Right lobe of liver (tissue), 6 donors: ENCODE results near the gene PARD6B. TPM values are rescaled to one million over a fixed set of nuclear protein-coding genes. Genes with fewer than 3 reads are reported as not detected.

ENCODE experiments used
- ATAC-seq, 4 donors: fragments of 200-7000 bp; cut with Tn5 transposase; one replicate each; pipeline ENCODE4 v1.9.1; 2020; ENCODE audit warnings: mild to moderate bottlenecking in 4 of 4, moderate library complexity in 4 of 4
- DNase-seq, 3 donors: peaks; one replicate each; pipeline ENCODE4 v3.0.0-alpha.2; 2020
- H3K27ac ChIP-seq, 3 donors: fragments of 200-600 bp; one replicate each; pipeline ENCODE4 v1.8.0; 2022
- H3K27me3 ChIP-seq, 2 donors: fragments of 200-600 bp; one replicate each; pipeline ENCODE4 v1.8.0; 2022
- H3K36me3 ChIP-seq, 4 donors: fragments of 200-600 bp; sonication (generic) in 1 of 4; one replicate each; pipeline versions ENCODE4 v1.5.1 to v1.8.0; 2017 to 2022; ENCODE audit warnings: control low read depth in 1 of 4
- H3K4me1 ChIP-seq, 4 donors: fragments of 200-600 bp; sonication (generic) in 1 of 4; one replicate each; pipeline versions ENCODE4 v1.5.1 to v1.8.0; 2017 to 2022; ENCODE audit warnings: control low read depth in 1 of 4
- H3K4me3 ChIP-seq, 3 donors: fragments of 200-600 bp; one replicate each; pipeline ENCODE4 v1.8.0; 2022
- H3K9me3 ChIP-seq, 4 donors: fragments of 200-600 bp; sonication (generic) in 1 of 4; one replicate each; pipeline versions ENCODE4 v1.5.1 to v1.8.0; 2017 to 2022; ENCODE audit warnings: control low read depth in 1 of 4
- CTCF ChIP-seq, 4 donors: fragments of 200-600 bp in 3 of 4; fragments of 450-650 bp in 1 of 4; IDR thresholded peaks; one replicate each; pipeline versions ENCODE4 v1.5.1 to v1.8.0; 2016 to 2022; ENCODE audit warnings: antibody characterized with exemption in 4 of 4, mild to moderate bottlenecking in 2 of 4
- POLR2A ChIP-seq: fragments of 450-650 bp; IDR thresholded peaks from one replicate; pipeline ENCODE4 v1.6.1; 2017; ENCODE audit warnings: antibody characterized with exemption, mild to moderate bottlenecking
- WGBS: methylation state at CpG from one replicate; pipeline ENCODE4 v1.1.6; 2018; ENCODE audit warnings: low coverage, low lambda C conversion rate; ENCODE audit not compliant: insufficient coverage; ENCODE audit errors: missing lambda C conversion rate; 5-methylcytosine and 5-hydroxymethylcytosine counted together
- intact Hi-C, 2 donors: fragments of 100-400 bp; cut with DNase I; formaldehyde crosslinking; loops; one replicate each; pipeline versions ENCODE4 v1.11.2 to v1.14.1; 2022
- total RNA-seq, 6 experiments: library from RNA; depleted of rRNA in 2 of 6; stranded (reverse); fragments of >200 nt in 2 of 6; fragmentation: NEBNext Ultra II Directional in 3 of 6; extraction: Animal tissue kit (Norgen Biotek cat#: 25700) in 3 of 6; gene quantifications; one replicate each; pipeline versions ENCODE4 v1.1.0 to v1.2.4, GENCODE V29; 2016 to 2023
- donor health status: DM: no; HTN: yes; CAD: no.
- donor health status: DM: no; HTN: no; CAD: no.
- donor health status: DM: no; HTN: no; CAD: no.
- donor health status: DM: no; HTN: yes; CAD: no.
- donor health status: DM: no; HTN: yes; CAD: no.

PARD6B gene
- total RNA-seq, 6 experiments from 2014 or later, result 6.6 to 11.1 (median 8.5) TPM

- intact Hi-C loops, result no loop called here
- TF ChIP-seq POLR2A (no peak), CTCF (IDR thresholded peaks at IDR 0.05) (no peak)
- DNase-seq, result no peak
Measured at GRCh38 chr20:50691573-50692551, 39.5 kb upstream of the PARD6B start.

GRCh38 chr20:50692552-50692933 lies 38.8 kb upstream of the PARD6B start:
- Histone ChIP-seq H3K27ac (peak overlapping the region in 1 of 3 donors; percentile 31), H3K4me3 (no peak overlapping the region), H3K27me3 (no peaks in the 10 kb centered on the region), H3K9me3 (no peaks in the 10 kb centered on the region), H3K36me3 (no peaks in the 10 kb centered on the region), H3K4me1 (peaks cover 0 to 4% (median 0%) of the 10 kb centered on the region in 4 donors)
- ATAC-seq, result no peak
- no peak for DNase-seq
- TF ChIP-seq POLR2A, result no peak
- TF ChIP-seq CTCF (IDR thresholded peaks at IDR 0.05), result no peak
- WGBS, result 78% methylated on average over 1 of the region's 2 CpGs
- intact Hi-C loops, result no loop called here

More at GRCh38 chr20:50691573-50692551, 39.5 kb upstream of the PARD6B start:
- Histone ChIP-seq H3K27ac (peak overlapping the region; percentile 28 to 40 (median 31)), H3K4me1 (peaks cover 0 to 4% (median 0%) of the 10 kb centered on the region in 4 donors), H3K27me3 (no peaks in the 10 kb centered on the region), H3K36me3 (no peaks in the 10 kb centered on the region), H3K9me3 (no peaks in the 10 kb centered on the region), H3K4me3 (peak overlapping the region; percentile 12 to 41 (median 35))
- peak; percentile 26 to 63 (median 46) for ATAC-seq
- WGBS, result 36% methylated on average over 19 of the region's 23 CpGs

- intact Hi-C loops, result no loop called here
- 89% methylated on average over 1 of the region's 1 CpG for WGBS
- Histone ChIP-seq H3K9me3 (no peaks in the 10 kb centered on the region), H3K27me3 (no peaks in the 10 kb centered on the region), H3K36me3 (no peaks in the 10 kb centered on the region), H3K4me1 (peaks cover 0 to 4% (median 0%) of the 10 kb centered on the region in 4 donors), H3K27ac (no peak overlapping the region), H3K4me3 (no peak overlapping the region)
- no peak for TF ChIP-seq POLR2A
- TF ChIP-seq CTCF (IDR thresholded peaks at IDR 0.05), result no peak
- ATAC-seq, result no peak
- DNase-seq, result no peak
Measured at GRCh38 chr20:50693001-50693400, 38.4 kb upstream of the PARD6B start.

GRCh38 chr20:50694379-50695134 lies 36.8 kb upstream of the PARD6B start:
- WGBS, result 69% methylated on average over 4 of the region's 9 CpGs
- Histone ChIP-seq H3K4me1 (peaks cover 0 to 4% (median 0%) of the 10 kb centered on the region in 4 donors), H3K27me3 (no peaks in the 10 kb centered on the region), H3K27ac (no peak overlapping the region), H3K9me3 (no peaks in the 10 kb centered on the region), H3K4me3 (no peak overlapping the region), H3K36me3 (no peaks in the 10 kb centered on the region)
- DNase-seq (no peak), ATAC-seq (peak in 1 of 4 donors; percentile 27)
- TF ChIP-seq CTCF (IDR thresholded peaks at IDR 0.05), result no peak
- TF ChIP-seq POLR2A, result no peak
- intact Hi-C loops, result no loop called here
